DND-41 (cell line): ENCODE data around the gene MORF4L1.

Experiments used
- EZH2 ChIP-seq: IDR thresholded peaks from 3 replicates; pipeline ENCODE4 v1.6.1; 2012; ENCODE audit warnings: borderline replicate concordance, low read depth, mild to moderate bottlenecking, moderate library complexity, low read length, inconsistent platforms; ENCODE audit not compliant: severe bottlenecking
- TF ChIP-seq, protein P1 (sequence below): IDR thresholded peaks from 2 replicates; pipeline ENCODE4 v1.5.1; 2012; ENCODE audit warnings: borderline replicate concordance, low read length, moderate library complexity, mild to moderate bottlenecking; ENCODE audit not compliant: poor library complexity, severe bottlenecking; ENCODE audit errors: extremely low read depth

DNA sequence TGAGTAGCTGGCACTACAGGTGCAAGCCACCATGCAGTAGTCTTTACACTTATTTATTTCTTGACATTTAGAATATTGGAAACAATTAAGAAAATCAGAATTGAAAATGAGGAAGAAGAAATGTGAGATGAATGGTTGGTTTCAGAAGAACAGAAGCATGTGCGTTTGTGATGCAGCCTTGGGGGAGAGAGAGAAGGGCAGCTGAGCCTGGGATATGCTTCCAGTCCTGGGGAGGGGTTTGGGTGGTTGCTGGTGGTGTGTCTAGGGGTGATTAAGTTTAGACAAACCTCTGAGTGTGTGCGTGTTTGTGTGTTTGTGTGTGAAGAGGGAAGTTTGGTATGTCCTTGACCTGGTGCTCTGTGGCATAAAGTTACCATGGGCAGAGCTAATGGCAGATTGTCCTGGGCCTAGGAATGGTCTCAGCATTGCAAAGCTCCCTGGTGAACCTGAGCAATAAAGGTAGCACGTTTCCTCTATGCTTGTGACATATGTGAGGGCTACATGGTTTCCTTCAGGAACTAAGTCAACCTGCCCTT lies 36.5 kb downstream of the MORF4L1 start:
- TF ChIP-seq, protein P1, sequence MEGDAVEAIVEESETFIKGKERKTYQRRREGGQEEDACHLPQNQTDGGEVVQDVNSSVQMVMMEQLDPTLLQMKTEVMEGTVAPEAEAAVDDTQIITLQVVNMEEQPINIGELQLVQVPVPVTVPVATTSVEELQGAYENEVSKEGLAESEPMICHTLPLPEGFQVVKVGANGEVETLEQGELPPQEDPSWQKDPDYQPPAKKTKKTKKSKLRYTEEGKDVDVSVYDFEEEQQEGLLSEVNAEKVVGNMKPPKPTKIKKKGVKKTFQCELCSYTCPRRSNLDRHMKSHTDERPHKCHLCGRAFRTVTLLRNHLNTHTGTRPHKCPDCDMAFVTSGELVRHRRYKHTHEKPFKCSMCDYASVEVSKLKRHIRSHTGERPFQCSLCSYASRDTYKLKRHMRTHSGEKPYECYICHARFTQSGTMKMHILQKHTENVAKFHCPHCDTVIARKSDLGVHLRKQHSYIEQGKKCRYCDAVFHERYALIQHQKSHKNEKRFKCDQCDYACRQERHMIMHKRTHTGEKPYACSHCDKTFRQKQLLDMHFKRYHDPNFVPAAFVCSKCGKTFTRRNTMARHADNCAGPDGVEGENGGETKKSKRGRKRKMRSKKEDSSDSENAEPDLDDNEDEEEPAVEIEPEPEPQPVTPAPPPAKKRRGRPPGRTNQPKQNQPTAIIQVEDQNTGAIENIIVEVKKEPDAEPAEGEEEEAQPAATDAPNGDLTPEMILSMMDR: no peak
- TF ChIP-seq EZH2: no peak
